Measurements from ENCODE around the gene NAE1. TPM values are rescaled to one million over a fixed set of nuclear protein-coding genes. Genes with fewer than 3 reads are reported as not detected.

NAE1 gene
- total RNA-seq, 1 donor from 2014 or later: 397 TPM

DNA sequence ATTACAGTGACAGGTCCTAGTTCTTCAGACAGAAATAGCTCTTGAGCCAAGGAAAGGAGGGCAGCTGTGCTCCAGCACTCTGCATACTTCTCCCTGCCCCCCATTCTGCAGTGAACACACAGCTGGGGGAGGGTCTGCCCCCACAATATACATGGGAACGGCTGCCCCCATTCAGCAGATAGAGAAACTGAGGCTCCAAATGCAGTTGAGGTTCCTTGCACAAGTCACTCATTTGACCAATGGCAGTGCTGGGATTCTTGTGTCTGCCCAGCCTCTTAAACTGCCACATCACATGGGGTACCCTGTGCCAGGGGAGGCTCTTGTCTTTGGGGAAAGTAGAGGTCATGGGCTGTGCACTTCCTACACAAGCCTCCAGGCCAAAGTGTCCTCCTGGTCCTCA, 38.6 kb upstream of the NAE1 start:
- H3F3A ChIP-seq (ENCODE audit: low read depth): peaks cover 9% of the 10 kb centered on the region
- no peaks in the 10 kb centered on the region for H4K20me1 ChIP-seq (ENCODE audit: low read depth)
- no peak overlapping the region for H3K4me3 ChIP-seq
- no peak for TF ChIP-seq EZH2phosphoT487 (IDR thresholded peaks at IDR 0.05)
- no peak for TF ChIP-seq EZH2 (IDR thresholded peaks at IDR 0.05)
- TF ChIP-seq CTCF (IDR thresholded peaks at IDR 0.05): no peak
- no peak overlapping the region for H3K9ac ChIP-seq
- H3K9me3 ChIP-seq (ENCODE audit: low read depth): no peaks in the 10 kb centered on the region
- H3K27ac Mint-ChIP-seq: no peak overlapping the region
- no peak overlapping the region for H2AFZ ChIP-seq (replicated peaks)
- no peak overlapping the region for H3K27ac ChIP-seq
- no peaks in the 10 kb centered on the region for H3K36me3 Mint-ChIP-seq
- peaks cover 24% of the 10 kb centered on the region for H3K27me3 ChIP-seq
- H3K4me2 ChIP-seq: no peak overlapping the region
- no peak overlapping the region for H3K4me3 Mint-ChIP-seq
- no peaks in the 10 kb centered on the region for H3K79me2 ChIP-seq (ENCODE audit: low read depth)
- H3K36me3 ChIP-seq: no peaks in the 10 kb centered on the region
- H3K4me1 ChIP-seq: no peaks in the 10 kb centered on the region
- DNase-seq (ENCODE audit: low spot score): no peak
- H3K27me3 Mint-ChIP-seq (ENCODE audit: insufficient read depth, low read depth): peaks cover 7% of the 10 kb centered on the region
- no peaks in the 10 kb centered on the region for H3K9me3 Mint-ChIP-seq
- H3K4me1 Mint-ChIP-seq: peaks cover 15% of the 10 kb centered on the region

DNA sequence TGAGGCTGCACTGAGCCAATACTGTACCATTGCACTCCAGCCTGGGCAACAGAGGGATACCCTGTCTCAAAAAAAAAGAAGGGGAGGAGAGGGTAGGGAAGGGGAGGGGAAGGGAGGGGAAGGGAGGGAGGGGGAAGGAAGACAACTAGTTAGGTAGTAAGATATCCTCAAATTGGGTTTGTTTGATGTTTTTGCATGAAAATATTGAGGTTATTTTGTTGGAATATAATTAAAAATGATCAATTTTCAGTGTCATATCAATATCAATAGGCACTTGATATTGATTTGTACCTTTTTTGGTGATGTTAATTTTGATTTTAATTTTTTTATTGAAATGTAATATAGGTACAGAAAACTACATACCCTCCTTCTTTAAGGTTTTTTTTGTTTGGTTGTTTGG, 32.9 kb upstream of the NAE1 start:
- Histone ChIP-seq H3K4me2 (no peak overlapping the region), H3K27me3 (no peaks in the 10 kb centered on the region), H3K79me2 (ENCODE audit: low read depth) (no peaks in the 10 kb centered on the region), H3K36me3 (no peaks in the 10 kb centered on the region), H3K4me3 (no peak overlapping the region), H3K4me1 (no peaks in the 10 kb centered on the region), H2AFZ (replicated peaks) (no peak overlapping the region), H3K9ac (no peak overlapping the region), H3F3A (ENCODE audit: low read depth) (peaks cover 4% of the 10 kb centered on the region), H3K27ac (no peak overlapping the region), H3K9me3 (ENCODE audit: low read depth) (no peaks in the 10 kb centered on the region), H4K20me1 (ENCODE audit: low read depth) (no peaks in the 10 kb centered on the region)
- no peaks in the 10 kb centered on the region for H3K36me3 Mint-ChIP-seq
- peaks cover 2% of the 10 kb centered on the region for H3K4me1 Mint-ChIP-seq
- H3K9me3 Mint-ChIP-seq: no peaks in the 10 kb centered on the region
- no peak overlapping the region for H3K27ac Mint-ChIP-seq
- no peak for DNase-seq (ENCODE audit: low spot score)
- TF ChIP-seq EZH2 (IDR thresholded peaks at IDR 0.05) (no peak), CTCF (IDR thresholded peaks at IDR 0.05) (no peak), EZH2phosphoT487 (IDR thresholded peaks at IDR 0.05) (no peak)
- peaks cover 7% of the 10 kb centered on the region for H3K27me3 Mint-ChIP-seq (ENCODE audit: insufficient read depth, low read depth)
- H3K4me3 Mint-ChIP-seq: no peak overlapping the region

DNA sequence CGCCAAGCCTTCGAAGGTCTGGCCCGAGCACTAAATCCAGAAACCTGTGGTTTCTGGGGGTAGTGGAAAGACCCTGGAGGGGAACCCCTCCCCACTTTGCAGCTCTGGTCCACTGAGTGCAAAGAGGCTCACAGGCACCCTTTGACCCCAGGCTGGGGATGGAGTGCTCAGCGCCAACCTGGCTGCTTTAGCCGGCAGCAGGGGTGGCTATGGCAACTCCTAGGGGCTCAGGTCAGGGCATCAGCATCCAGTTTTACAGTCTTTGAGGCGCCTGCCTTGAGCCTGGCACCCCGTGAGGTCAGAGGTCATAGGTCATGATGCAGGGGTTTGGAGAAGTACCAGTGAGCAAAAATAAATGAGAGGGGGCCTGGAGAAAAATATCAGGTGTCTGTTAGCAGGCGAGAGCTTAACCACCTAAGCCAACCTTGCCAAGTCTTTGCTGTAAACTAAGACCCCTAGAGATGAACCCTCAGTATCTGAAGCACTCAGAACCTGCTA, 31.3 kb upstream of the NAE1 start:
- peaks cover 2% of the 10 kb centered on the region for H3K4me1 Mint-ChIP-seq

More for the DNA sequence above, 31.3 kb upstream of the NAE1 start:
- H4K20me1 ChIP-seq (ENCODE audit: low read depth): no peaks in the 10 kb centered on the region
- Mint-ChIP-seq H3K36me3 (no peaks in the 10 kb centered on the region), H3K27ac (no peak overlapping the region), H3K4me3 (no peak overlapping the region), H3K9me3 (no peaks in the 10 kb centered on the region), H3K27me3 (ENCODE audit: insufficient read depth, low read depth) (peaks cover 9% of the 10 kb centered on the region)
- H3K36me3 ChIP-seq: no peaks in the 10 kb centered on the region
- H3K4me3 ChIP-seq: no peak overlapping the region
- H3K4me2 ChIP-seq: no peak overlapping the region
- H3K9ac ChIP-seq: no peak overlapping the region
- no peak for DNase-seq (ENCODE audit: low spot score)
- H3K9me3 ChIP-seq (ENCODE audit: low read depth): no peaks in the 10 kb centered on the region
- H3K27ac ChIP-seq: no peak overlapping the region
- H3F3A ChIP-seq (ENCODE audit: low read depth): no peaks in the 10 kb centered on the region
- no peaks in the 10 kb centered on the region for H3K27me3 ChIP-seq
- no peaks in the 10 kb centered on the region for H3K4me1 ChIP-seq
- TF ChIP-seq CTCF (IDR thresholded peaks at IDR 0.05): no peak
- no peak for TF ChIP-seq EZH2phosphoT487 (IDR thresholded peaks at IDR 0.05)
- no peak for TF ChIP-seq EZH2 (IDR thresholded peaks at IDR 0.05)
- no peak overlapping the region for H2AFZ ChIP-seq (replicated peaks)
- H3K79me2 ChIP-seq (ENCODE audit: low read depth): no peaks in the 10 kb centered on the region

All from neural progenitor cell (in vitro differentiated cells).